GM12872 (cell line): ENCODE results near the gene RGS19.

Experiments
- TF ChIP-seq, protein P1 (sequence below): IDR thresholded peaks from 3 replicates; pipeline ENCODE4 v1.5.1; 2011; ENCODE audit warnings: low read depth, mild to moderate bottlenecking, low read length, moderate library complexity; ENCODE audit not compliant: insufficient read depth

RGS19 gene

GRCh38 chr20:64092258-64093012 is 13.1 kb upstream of the RGS19 start:
- TF ChIP-seq, protein P1, sequence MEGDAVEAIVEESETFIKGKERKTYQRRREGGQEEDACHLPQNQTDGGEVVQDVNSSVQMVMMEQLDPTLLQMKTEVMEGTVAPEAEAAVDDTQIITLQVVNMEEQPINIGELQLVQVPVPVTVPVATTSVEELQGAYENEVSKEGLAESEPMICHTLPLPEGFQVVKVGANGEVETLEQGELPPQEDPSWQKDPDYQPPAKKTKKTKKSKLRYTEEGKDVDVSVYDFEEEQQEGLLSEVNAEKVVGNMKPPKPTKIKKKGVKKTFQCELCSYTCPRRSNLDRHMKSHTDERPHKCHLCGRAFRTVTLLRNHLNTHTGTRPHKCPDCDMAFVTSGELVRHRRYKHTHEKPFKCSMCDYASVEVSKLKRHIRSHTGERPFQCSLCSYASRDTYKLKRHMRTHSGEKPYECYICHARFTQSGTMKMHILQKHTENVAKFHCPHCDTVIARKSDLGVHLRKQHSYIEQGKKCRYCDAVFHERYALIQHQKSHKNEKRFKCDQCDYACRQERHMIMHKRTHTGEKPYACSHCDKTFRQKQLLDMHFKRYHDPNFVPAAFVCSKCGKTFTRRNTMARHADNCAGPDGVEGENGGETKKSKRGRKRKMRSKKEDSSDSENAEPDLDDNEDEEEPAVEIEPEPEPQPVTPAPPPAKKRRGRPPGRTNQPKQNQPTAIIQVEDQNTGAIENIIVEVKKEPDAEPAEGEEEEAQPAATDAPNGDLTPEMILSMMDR: no peak

- TF ChIP-seq, protein P1: no peak
Measured at GRCh38 chr20:64091770-64092169, 12.5 kb upstream of the RGS19 start.

- TF ChIP-seq, protein P1: no peak
Measured at GRCh38 chr20:64091340-64091739, 12.0 kb upstream of the RGS19 start.

GRCh38 chr20:64090165-64090564 is 10.8 kb upstream of the RGS19 start:
- TF ChIP-seq, protein P1: no peak

DNA sequence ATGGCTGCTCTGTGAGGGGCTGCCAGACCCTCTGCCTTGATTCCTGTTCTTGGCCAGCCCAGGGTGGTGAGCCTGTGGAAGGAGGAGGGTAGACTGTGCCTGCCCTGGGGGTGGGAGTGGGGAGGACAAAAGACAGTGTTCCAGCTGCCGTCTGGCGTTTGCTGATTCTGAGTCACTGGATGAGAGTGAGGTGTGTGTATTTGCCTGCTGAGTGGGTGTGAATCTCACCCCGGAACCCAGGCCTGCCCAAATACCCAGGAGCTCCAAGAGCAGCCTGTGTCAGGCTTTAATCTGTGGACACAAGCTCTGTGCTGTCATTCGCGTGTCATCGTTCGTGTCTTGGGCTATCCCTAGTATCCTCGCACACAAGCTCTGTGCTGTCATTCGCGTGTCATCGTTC is 7.5 kb upstream of the RGS19 start:
- TF ChIP-seq, protein P1: no peak

GRCh38 chr20:64084685-64085152 is 5.4 kb upstream of the RGS19 start:
- TF ChIP-seq, protein P1: no peak

DNA sequence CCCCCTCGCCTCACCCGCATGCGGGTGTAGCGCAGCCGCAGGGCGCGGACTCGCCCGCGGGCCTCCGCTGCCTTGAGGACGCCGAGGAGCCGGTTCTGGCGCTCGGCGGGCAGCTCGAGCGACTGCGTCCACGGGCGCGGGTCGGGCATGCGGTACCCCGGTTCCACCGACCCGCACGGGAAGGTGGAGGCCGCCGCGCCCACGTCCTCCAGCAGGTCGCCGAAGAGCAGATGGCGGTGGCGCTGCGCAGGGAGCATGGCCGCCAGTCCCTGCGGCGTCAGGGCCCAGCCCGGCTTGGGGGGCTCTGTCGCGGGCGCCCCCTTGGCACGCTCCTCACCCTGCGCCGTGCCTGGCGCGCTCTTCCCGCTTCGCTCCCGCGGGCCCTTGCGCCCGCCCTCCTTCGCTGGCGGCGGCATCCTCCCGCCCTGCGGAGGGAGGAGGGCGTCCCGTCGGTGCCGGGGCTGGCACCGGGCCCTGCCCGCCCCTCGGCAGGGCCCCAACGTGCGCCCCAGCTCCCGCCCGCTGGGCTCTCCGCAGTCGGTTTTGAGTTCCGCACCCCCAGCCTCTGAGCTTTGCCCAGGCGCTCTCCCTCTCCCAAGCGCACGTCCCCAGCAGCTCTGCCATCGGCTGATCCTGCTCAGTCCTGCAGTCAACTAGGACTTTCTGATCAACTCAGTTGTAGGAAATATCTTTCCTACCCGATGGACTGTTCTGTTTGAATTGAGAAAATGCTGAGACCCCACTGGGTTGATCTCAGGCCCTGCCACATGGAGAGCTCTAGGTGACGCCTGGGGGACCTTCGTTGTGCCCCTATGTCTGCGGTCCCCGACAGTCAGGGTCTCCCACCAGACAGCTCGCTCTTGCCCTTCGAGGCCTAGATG is 4.7 kb upstream of the RGS19 start, which contains the start of gene LKAAEAR1:
Gene LKAAEAR1 (minus strand): TSS at position 595 of the 881 bp plus-strand sequence. CDS start 179 bp downstream, at position 416.
- TF ChIP-seq, protein P1: no peak
